Skeletal muscle tissue (tissue), 4 donors: ENCODE data around the gene IGF2BP2. TPM values are rescaled to one million over a fixed set of nuclear protein-coding genes. Genes with fewer than 3 reads are reported as not detected.
"Not testable (repeated sequence)": the region's sequence is repeated elsewhere in the genome, so short reads cannot be mapped to it uniquely, and the experiment has no call there.

Source experiments
- H3K27ac ChIP-seq: one replicate; pipeline ENCODE4 v1.7.0; 2013; ENCODE audit warnings: mild to moderate bottlenecking, low read depth, low read length, inconsistent platforms
- H3K27me3 ChIP-seq, 3 donors: one replicate each; pipeline ENCODE4 v1.7.0; 2013; ENCODE audit warnings: low read length in 3 of 3; ENCODE audit not compliant: control insufficient read depth in 3 of 3, insufficient read depth in 3 of 3
- H3K36me3 ChIP-seq, 3 donors: one replicate each; pipeline ENCODE4 v1.7.0; 2013; ENCODE audit warnings: low read length in 3 of 3; ENCODE audit not compliant: control insufficient read depth in 3 of 3, insufficient read depth in 3 of 3
- H3K4me1 ChIP-seq, 3 donors: one replicate each; pipeline ENCODE4 v1.7.0; 2013; ENCODE audit warnings: low read length in 3 of 3, mild to moderate bottlenecking in 3 of 3; ENCODE audit not compliant: control insufficient read depth in 3 of 3, insufficient read depth in 3 of 3
- H3K4me3 ChIP-seq, 3 donors: one replicate each; pipeline ENCODE4 v1.7.0; 2013; ENCODE audit warnings: low read length in 3 of 3
- H3K9ac ChIP-seq, 3 donors: one replicate each; pipeline ENCODE4 v1.7.0; 2013; ENCODE audit warnings: low read length in 3 of 3, mild to moderate bottlenecking in 3 of 3, moderate library complexity in 2 of 3, low read depth in 1 of 3
- H3K9me3 ChIP-seq, 3 donors: one replicate each; pipeline ENCODE4 v1.7.0; 2013; ENCODE audit warnings: low read length in 3 of 3; ENCODE audit not compliant: control insufficient read depth in 3 of 3
- total RNA-seq: library from RNA; depleted of rRNA; stranded (reverse); fragments of >200 nt; gene quantifications from one replicate; pipeline ENCODE4 v1.2.3, GENCODE V29; 2014
- donor health status: Osteomylitis.

The IGF2BP2 gene
- total RNA-seq, 1 donor from 2014 or later = 26.6 TPM

GRCh38 chr3:185857208-185857607, 32.4 kb upstream of the IGF2BP2 start:
- Histone ChIP-seq H3K4me1 (no peaks in the 10 kb centered on the region), H3K27me3 (no peaks in the 10 kb centered on the region), H3K36me3 (no peaks in the 10 kb centered on the region), H3K4me3 (no peak overlapping the region), H3K9ac (no peak overlapping the region), H3K9me3 (peaks cover 0 to 4% (median 0%) of the 10 kb centered on the region in 3 donors), H3K27ac (no peak overlapping the region)

GRCh38 chr3:185856652-185857051, 31.8 kb upstream of the IGF2BP2 start:
- Histone ChIP-seq H3K9ac (no peak overlapping the region), H3K4me3 (no peak overlapping the region), H3K4me1 (no peaks in the 10 kb centered on the region), H3K27ac (no peak overlapping the region), H3K27me3 (no peaks in the 10 kb centered on the region), H3K36me3 (no peaks in the 10 kb centered on the region), H3K9me3 (peaks cover 0 to 4% (median 0%) of the 10 kb centered on the region in 3 donors)

GRCh38 chr3:185853771-185854170, 28.9 kb upstream of the IGF2BP2 start:
- H3K27me3 ChIP-seq, H3K27ac ChIP-seq: not testable (repeated sequence)

GRCh38 chr3:185852635-185853034, 27.8 kb upstream of the IGF2BP2 start:
- Histone ChIP-seq H3K9ac (no peak overlapping the region), H3K4me3 (no peak overlapping the region), H3K4me1 (no peaks in the 10 kb centered on the region), H3K9me3 (peaks cover 0 to 4% (median 0%) of the 10 kb centered on the region in 3 donors), H3K27ac (no peak overlapping the region), H3K36me3 (no peaks in the 10 kb centered on the region), H3K27me3 (peaks cover 0 to 4% (median 3%) of the 10 kb centered on the region in 3 donors)

More at GRCh38 chr3:185853771-185854170, 28.9 kb upstream of the IGF2BP2 start:
- not testable (repeated sequence) for H3K9me3 ChIP-seq, H3K9ac ChIP-seq, H3K4me1 ChIP-seq, H3K4me3 ChIP-seq, H3K36me3 ChIP-seq

- H3K4me1 ChIP-seq = no peaks in the 10 kb centered on the region
- H3K36me3 ChIP-seq = no peaks in the 10 kb centered on the region
- H3K27me3 ChIP-seq = peaks cover 0 to 7% (median 3%) of the 10 kb centered on the region in 3 donors
- H3K9me3 ChIP-seq = peaks cover 0 to 4% (median 0%) of the 10 kb centered on the region in 3 donors
- H3K9ac ChIP-seq = no peak overlapping the region
- no peak overlapping the region for H3K27ac ChIP-seq
- H3K4me3 ChIP-seq = no peak overlapping the region
These were observed 27.1 kb upstream of the IGF2BP2 start for GRCh38 chr3:185851959-185852358.

- Histone ChIP-seq H3K27ac (no peak overlapping the region), H3K9me3 (no peaks in the 10 kb centered on the region), H3K36me3 (no peaks in the 10 kb centered on the region), H3K9ac (no peak overlapping the region), H3K4me3 (no peak overlapping the region), H3K4me1 (no peaks in the 10 kb centered on the region), H3K27me3 (peaks cover 0 to 7% (median 3%) of the 10 kb centered on the region in 3 donors)
These were observed 26.2 kb upstream of the IGF2BP2 start for GRCh38 chr3:185851046-185851445.

GRCh38 chr3:185847506-185847905, 22.7 kb upstream of the IGF2BP2 start:
- H3K9me3 ChIP-seq = no peaks in the 10 kb centered on the region
- no peak overlapping the region for H3K27ac ChIP-seq
- no peak overlapping the region for H3K9ac ChIP-seq
- no peaks in the 10 kb centered on the region for H3K4me1 ChIP-seq
- no peak overlapping the region for H3K4me3 ChIP-seq
- H3K27me3 ChIP-seq = peaks cover 0 to 7% (median 3%) of the 10 kb centered on the region in 3 donors
- H3K36me3 ChIP-seq = no peaks in the 10 kb centered on the region

GRCh38 chr3:185846037-185846436, 21.2 kb upstream of the IGF2BP2 start:
- H3K9ac ChIP-seq = no peak overlapping the region
- H3K27me3 ChIP-seq = peaks cover 0 to 7% (median 4%) of the 10 kb centered on the region in 3 donors
- no peaks in the 10 kb centered on the region for H3K36me3 ChIP-seq
- no peak overlapping the region for H3K4me3 ChIP-seq
- no peaks in the 10 kb centered on the region for H3K9me3 ChIP-seq
- no peaks in the 10 kb centered on the region for H3K4me1 ChIP-seq
- no peak overlapping the region for H3K27ac ChIP-seq

GRCh38 chr3:185844051-185844450, 19.2 kb upstream of the IGF2BP2 start:
- H3K9ac ChIP-seq = no peak overlapping the region
- H3K27ac ChIP-seq = no peak overlapping the region
- no peaks in the 10 kb centered on the region for H3K4me1 ChIP-seq
- no peaks in the 10 kb centered on the region for H3K9me3 ChIP-seq
- H3K27me3 ChIP-seq = peaks cover 0 to 8% (median 7%) of the 10 kb centered on the region in 3 donors
- no peaks in the 10 kb centered on the region for H3K36me3 ChIP-seq
- no peak overlapping the region for H3K4me3 ChIP-seq

GRCh38 chr3:185843635-185844034, 18.8 kb upstream of the IGF2BP2 start:
- no peak overlapping the region for H3K27ac ChIP-seq
- H3K9me3 ChIP-seq = no peaks in the 10 kb centered on the region
- H3K4me3 ChIP-seq = no peak overlapping the region
- H3K9ac ChIP-seq = no peak overlapping the region
- H3K27me3 ChIP-seq = peaks cover 0 to 8% (median 7%) of the 10 kb centered on the region in 3 donors
- H3K4me1 ChIP-seq = no peaks in the 10 kb centered on the region
- H3K36me3 ChIP-seq = no peaks in the 10 kb centered on the region
